PC-9 (cell line): ENCODE measurements around the gene UBE2H. TPM values are rescaled to one million over a fixed set of nuclear protein-coding genes. Genes with fewer than 3 reads are reported as not detected.

Experiments used
- BruUV-seq: library from RNA; stranded (reverse); fragments of 400-500 nt; replicated peaks from 2 replicates; lab custom pipeline; 2021; lab: Mats Ljungman, UMichigan
- CTCF ChIA-PET: fragments of 300-600 bp; sonication (Branson Sonifier 250); formaldehyde crosslinking; loops from one replicate; lab custom pipeline; 2022; ENCODE audit warnings: antibody characterized with exemption; lab: Charles Lee
- POLR2A ChIA-PET: fragments of 300-600 bp; sonication (Branson Sonifier 250); formaldehyde crosslinking; loops from one replicate; lab custom pipeline; 2022; ENCODE audit warnings: antibody characterized with exemption; ENCODE audit not compliant: unreplicated experiment; lab: Charles Lee
- DNase-seq, 2 experiments: peaks; one replicate each; pipeline versions ENCODE4 v3.0.0 to v3.0.0-alpha.2; 2015 to 2022; ENCODE audit warnings: mixed read lengths in 1 of 2
- H2AFZ ChIP-seq: fragments of 200-600 bp; sonication (generic); 2 replicates; pipeline ENCODE4 v1.8.1; 2017; ENCODE audit warnings: antibody characterized with exemption
- H3F3A ChIP-seq: fragments of 200-600 bp; sonication (generic); 2 replicates; pipeline ENCODE4 v1.8.1; 2017; ENCODE audit warnings: antibody characterized with exemption, mild to moderate bottlenecking, low read depth; ENCODE audit not compliant: insufficient read depth
- H3K27ac ChIP-seq: fragments of 200-600 bp; sonication (generic); 2 replicates; pipeline ENCODE4 v1.6.1; 2016; ENCODE audit warnings: mixed run types
- H3K27me3 ChIP-seq: fragments of 200-600 bp; sonication (generic); 2 replicates; pipeline ENCODE4 v1.6.1; 2016; ENCODE audit warnings: low read depth, mixed run types; ENCODE audit not compliant: insufficient read depth
- H3K36me3 ChIP-seq: fragments of 200-600 bp; sonication (generic); 2 replicates; pipeline ENCODE4 v1.6.1; 2016; ENCODE audit warnings: low read depth, mixed run types
- H3K4me1 ChIP-seq: fragments of 200-600 bp; sonication (generic); replicated peaks from 2 replicates; pipeline ENCODE4 v1.6.1; 2016; ENCODE audit warnings: mixed run types; ENCODE audit not compliant: insufficient read depth
- H3K4me2 ChIP-seq: fragments of 200-600 bp; sonication (generic); 2 replicates; pipeline ENCODE4 v1.6.1; 2017; ENCODE audit warnings: mixed run types
- H3K4me3 ChIP-seq: fragments of 200-600 bp; sonication (generic); 2 replicates; pipeline ENCODE4 v1.6.1; 2016; ENCODE audit warnings: mixed run types
- H3K79me2 ChIP-seq: fragments of 200-600 bp; sonication (generic); 2 replicates; pipeline ENCODE4 v1.6.1; 2017; ENCODE audit warnings: low read depth, mixed run types
- H3K9me2 ChIP-seq: fragments of 200-600 bp; sonication (generic); 2 replicates; pipeline ENCODE4 v1.8.1; 2017; ENCODE audit warnings: mild to moderate bottlenecking; ENCODE audit not compliant: insufficient read depth
- H3K9me3 ChIP-seq: fragments of 200-600 bp; sonication (generic); 2 replicates; pipeline ENCODE4 v1.8.1; 2016; ENCODE audit warnings: low read depth; ENCODE audit not compliant: insufficient read depth
- H4K20me1 ChIP-seq: fragments of 200-600 bp; sonication (generic); 2 replicates; pipeline ENCODE4 v1.8.1; 2017; ENCODE audit not compliant: insufficient read depth
- EZH2 ChIP-seq: fragments of 200-600 bp; sonication (generic); IDR thresholded peaks from 2 replicates; pipeline ENCODE4 v1.8.0; 2017; ENCODE audit warnings: antibody characterized with exemption, low read depth
- intact Hi-C: fragments of 100-400 bp; cut with micrococcal nuclease; formaldehyde crosslinking; loops from one replicate; pipeline ENCODE4 v1.10.0; 2022; ENCODE audit not compliant: unreplicated experiment
- total RNA-seq: library from RNA; stranded (reverse); gene quantifications from 2 replicates; pipeline ENCODE4 v1.2.3, GENCODE V29; 2021
- TF ChIP-seq, protein P1 (sequence below): fragments of 200-600 bp; sonication (generic); conservative IDR thresholded peaks from 2 replicates; pipeline ENCODE4 v1.6.1; 2017; ENCODE audit warnings: mixed run types, antibody characterized with exemption, mild to moderate bottlenecking, moderate library complexity

UBE2H gene
- total RNA-seq, 1 experiment from 2014 or later, result 211 TPM

DNA sequence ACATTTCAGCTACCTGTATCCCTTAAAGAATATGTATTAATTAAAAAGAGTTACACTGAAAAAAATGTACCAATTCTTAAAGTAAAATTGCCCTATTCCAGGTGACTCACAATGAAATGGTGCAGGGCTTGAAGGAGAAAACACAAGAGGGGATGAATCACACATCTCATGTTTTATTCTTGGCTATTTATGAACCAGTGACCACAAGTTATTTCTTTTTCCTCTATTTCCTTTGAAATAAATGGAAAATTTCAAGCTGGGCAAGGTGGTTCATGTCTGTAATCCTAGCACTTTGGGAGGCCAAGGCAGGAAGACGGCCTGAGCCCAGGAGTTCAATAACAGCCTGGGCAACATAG, 106.8 kb downstream of the UBE2H start:
- Histone ChIP-seq H4K20me1 (no peaks in the 10 kb centered on the region), H3K79me2 (peaks cover 84% of the 10 kb centered on the region), H3K9me3 (no peaks in the 10 kb centered on the region), H3K9me2 (no peaks in the 10 kb centered on the region), H3F3A (peaks cover 56% of the 10 kb centered on the region), H3K27me3 (no peaks in the 10 kb centered on the region), H3K4me3 (no peak overlapping the region), H2AFZ (no peak overlapping the region), H3K4me1 (peaks cover 46% of the 10 kb centered on the region), H3K36me3 (0 out of 2 replicates have a peak, but pooled peaks cover 20% of the 10 kb centered on the region), H3K27ac (peak overlapping the region; percentile 88), H3K4me2 (peak overlapping the region; percentile 70)
- CTCF ChIA-PET, result interaction anchor here (0.5 kb wide), 1 partner anchor 107 kb away, joined by 5 read pairs; no protein-coding TSS in a partner anchor
- peak in 1 of 2 experiments; percentile 79 for DNase-seq
- no TSS peak for BruUV-seq
- TF ChIP-seq, protein P1, sequence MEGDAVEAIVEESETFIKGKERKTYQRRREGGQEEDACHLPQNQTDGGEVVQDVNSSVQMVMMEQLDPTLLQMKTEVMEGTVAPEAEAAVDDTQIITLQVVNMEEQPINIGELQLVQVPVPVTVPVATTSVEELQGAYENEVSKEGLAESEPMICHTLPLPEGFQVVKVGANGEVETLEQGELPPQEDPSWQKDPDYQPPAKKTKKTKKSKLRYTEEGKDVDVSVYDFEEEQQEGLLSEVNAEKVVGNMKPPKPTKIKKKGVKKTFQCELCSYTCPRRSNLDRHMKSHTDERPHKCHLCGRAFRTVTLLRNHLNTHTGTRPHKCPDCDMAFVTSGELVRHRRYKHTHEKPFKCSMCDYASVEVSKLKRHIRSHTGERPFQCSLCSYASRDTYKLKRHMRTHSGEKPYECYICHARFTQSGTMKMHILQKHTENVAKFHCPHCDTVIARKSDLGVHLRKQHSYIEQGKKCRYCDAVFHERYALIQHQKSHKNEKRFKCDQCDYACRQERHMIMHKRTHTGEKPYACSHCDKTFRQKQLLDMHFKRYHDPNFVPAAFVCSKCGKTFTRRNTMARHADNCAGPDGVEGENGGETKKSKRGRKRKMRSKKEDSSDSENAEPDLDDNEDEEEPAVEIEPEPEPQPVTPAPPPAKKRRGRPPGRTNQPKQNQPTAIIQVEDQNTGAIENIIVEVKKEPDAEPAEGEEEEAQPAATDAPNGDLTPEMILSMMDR, result no peak
- no peak for TF ChIP-seq EZH2
- intact Hi-C loops, result loop anchor here (1.0 to 5.0 kb wide), 2 partner anchors 101 to 164 kb away; no protein-coding TSS in a partner anchor
- POLR2A ChIA-PET, result interaction anchor here (0.6 to 1.0 kb wide), 4 partner anchors 15 to 445 kb away, joined by 3 to 6 read pairs (median 4); no protein-coding TSS in a partner anchor

DNA sequence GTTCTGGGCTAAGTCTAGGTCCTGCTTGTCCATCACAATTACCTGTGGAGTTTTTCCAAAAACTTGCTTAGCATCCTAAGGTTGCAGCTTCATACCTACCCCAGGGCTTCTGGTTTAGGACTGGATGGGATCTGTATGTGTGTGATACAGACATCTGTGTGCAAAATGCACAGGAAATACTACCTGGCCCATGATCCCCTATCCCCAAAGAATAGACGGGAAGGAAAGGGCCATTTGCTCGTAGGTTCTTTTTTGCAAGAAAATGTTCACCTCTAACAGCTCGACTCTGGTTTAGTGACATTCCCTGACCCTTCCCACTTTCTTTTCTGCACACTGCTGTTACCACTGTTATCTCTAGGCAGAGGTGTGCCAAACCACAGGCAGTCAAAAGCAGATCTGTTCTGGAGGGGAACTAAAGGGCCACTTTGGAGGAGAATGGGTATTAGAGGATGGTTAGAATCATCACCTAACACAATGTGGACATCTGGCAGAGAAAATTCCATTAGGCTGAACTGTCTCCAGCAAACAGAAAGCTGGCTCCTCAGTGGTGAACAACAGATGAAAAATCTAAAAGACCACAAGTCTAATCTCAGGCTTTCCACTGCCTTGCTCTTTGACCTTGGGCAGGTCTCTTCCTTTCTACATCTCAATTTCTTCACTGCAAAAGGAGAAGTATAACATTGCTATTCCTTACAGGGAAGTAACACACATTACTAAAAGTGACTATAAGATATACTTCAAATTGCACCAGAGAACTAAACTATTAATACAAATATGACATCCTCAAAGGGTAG, 107.4 kb downstream of the UBE2H start:
- H3K4me2 ChIP-seq, result peak overlapping the region; percentile 70
- H3K27me3 ChIP-seq, result no peaks in the 10 kb centered on the region
- 0 out of 2 replicates have a peak, but pooled peaks cover 20% of the 10 kb centered on the region for H3K36me3 ChIP-seq
- POLR2A ChIA-PET, result interaction anchor here (0.6 to 1.0 kb wide), 5 partner anchors 14 to 136 kb away, joined by 3 to 6 read pairs (median 4); no protein-coding TSS in a partner anchor
- CTCF ChIA-PET, result interaction anchor here (0.5 to 0.6 kb wide), 2 partner anchors 108 to 129 kb away, joined by 5 to 9 read pairs; no protein-coding TSS in a partner anchor
- H3K79me2 ChIP-seq, result peaks cover 84% of the 10 kb centered on the region
- H3F3A ChIP-seq, result peaks cover 56% of the 10 kb centered on the region
- no peaks in the 10 kb centered on the region for H3K9me3 ChIP-seq
- H3K4me1 ChIP-seq, result peaks cover 46% of the 10 kb centered on the region
- intact Hi-C loops, result loop anchor here (1.0 to 5.0 kb wide), 2 partner anchors 102 to 165 kb away; no protein-coding TSS in a partner anchor
- no peaks in the 10 kb centered on the region for H3K9me2 ChIP-seq
- H3K4me3 ChIP-seq, result no peak overlapping the region
- H4K20me1 ChIP-seq, result no peaks in the 10 kb centered on the region
- TF ChIP-seq EZH2, result no peak
- TF ChIP-seq, protein P1, result no peak
- TSS peak; percentile 2 for BruUV-seq
- no peak overlapping the region for H2AFZ ChIP-seq
- DNase-seq, result peak; percentile 55 to 69
- H3K27ac ChIP-seq, result peak overlapping the region; percentile 88

DNA sequence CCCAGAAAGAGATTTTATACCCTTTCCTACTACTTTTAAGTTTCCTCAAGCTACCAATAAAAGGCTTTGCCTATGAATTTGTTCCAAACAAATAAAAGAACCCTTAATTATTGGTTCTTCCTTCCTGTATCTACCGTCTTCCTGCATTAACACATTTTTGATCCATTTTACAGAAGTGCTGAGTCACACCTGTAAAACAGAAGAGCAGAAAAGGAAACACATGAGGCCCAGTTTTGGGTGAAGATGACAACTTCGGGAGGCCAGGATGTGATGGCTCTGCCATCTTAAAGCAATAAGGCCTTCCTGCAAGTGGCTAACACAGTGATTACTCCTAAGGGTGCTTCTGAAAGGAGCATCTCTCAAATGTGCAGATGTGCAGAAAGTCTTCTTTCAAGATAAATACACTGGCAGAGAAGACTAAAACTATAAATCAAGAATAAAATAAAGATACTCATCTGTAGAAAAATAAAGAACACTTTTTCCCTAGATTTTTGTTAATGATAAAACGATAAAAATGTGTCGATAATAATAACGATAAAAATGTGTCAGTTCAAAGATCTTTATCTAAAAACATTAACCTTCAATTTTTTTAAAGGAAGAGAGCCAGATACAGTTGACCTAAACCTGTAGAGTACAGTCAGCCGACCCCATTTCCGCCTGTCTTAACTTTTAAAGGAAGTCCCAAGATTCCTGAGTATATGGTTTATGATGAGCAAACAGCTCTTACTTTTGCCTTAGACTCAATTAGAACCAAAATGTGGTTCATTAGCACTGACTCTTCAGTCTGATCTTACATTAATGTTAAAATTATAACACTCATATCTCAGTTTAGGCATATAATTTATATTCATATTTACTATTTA, 108.6 kb downstream of the UBE2H start:
- Histone ChIP-seq H3K79me2 (peaks cover 77% of the 10 kb centered on the region), H3K27me3 (no peaks in the 10 kb centered on the region), H3K4me3 (no peak overlapping the region), H3K36me3 (0 out of 2 replicates have a peak, but pooled peaks cover 20% of the 10 kb centered on the region), H3K4me2 (peak overlapping the region; percentile 10), H3K27ac (peak overlapping the region; percentile 88), H3K9me3 (no peaks in the 10 kb centered on the region), H3K9me2 (no peaks in the 10 kb centered on the region), H4K20me1 (no peaks in the 10 kb centered on the region), H3F3A (peaks cover 55% of the 10 kb centered on the region), H3K4me1 (peaks cover 46% of the 10 kb centered on the region), H2AFZ (no peak overlapping the region)
- intact Hi-C loops, result no loop called here
- DNase-seq, result no peak
- ChIA-PET CTCF (no interaction called here), POLR2A (interaction anchor here (0.6 kb wide), 3 partner anchors 9 to 127 kb away, joined by 4 to 13 read pairs (median 4); no protein-coding TSS in a partner anchor)
- no TSS peak for BruUV-seq
- no peak for TF ChIP-seq EZH2
- TF ChIP-seq, protein P1, result no peak
